Spleen (tissue), 7 donors: ENCODE results near the gene MAS1.

Experiments used
- CTCF ChIP-seq, 11 experiments: fragments of 200-600 bp in 7 of 11; fragments of 450-650 bp in 4 of 11; sonication (generic) in 4 of 11; IDR thresholded peaks in 8 of 11; conservative IDR thresholded peaks in 3 of 11; 1 replicate in 7 of 11; 2 replicates in 4 of 11; pipeline versions ENCODE4 v1.4.0 to v1.8.0; 2016 to 2021; ENCODE audit warnings: antibody characterized with exemption in 11 of 11, inconsistent platforms in 4 of 11, mild to moderate bottlenecking in 1 of 11
- POLR2A ChIP-seq, 3 donors: fragments of 450-650 bp; IDR thresholded peaks; one replicate each; pipeline ENCODE4 v1.5.1; 2017; ENCODE audit warnings: antibody characterized with exemption in 3 of 3, mild to moderate bottlenecking in 1 of 3
- donor health status: DM: no; HTN: no; CAD: no; lungs with moderate emphysema.
- donor health status: DM: no; HTN: no; CAD: no.
- donor health status: DM: no; HTN: no; CAD: no.

GRCh38 chr6:159887146-159887545 is 3.6 kb upstream of the MAS1 start:
- TF ChIP-seq CTCF (IDR thresholded peaks at IDR 0.05 in 8 of 11, conservative IDR thresholded peaks at IDR 0.05 in 3 of 11) (no peak), POLR2A (IDR thresholded peaks at IDR 0.05) (no peak)
